IMR-90 (cell line): ENCODE measurements around the gene ETV6. TPM values are rescaled to one million over a fixed set of nuclear protein-coding genes. Genes with fewer than 3 reads are reported as not detected.
A peak's percentile ranks its signal among the peaks of the same experiment; 100 is the strongest.

Experiments
- ATAC-seq: fragments of 200-7000 bp; cut with Tn5 transposase; 2 replicates; pipeline ENCODE4 v1.9.1; 2020; ENCODE audit warnings: low read depth, mild to moderate bottlenecking, moderate library complexity
- BruUV-seq: library from RNA; stranded (reverse); fragments of 400-500 nt; replicated peaks from 2 replicates; lab custom pipeline; 2021; lab: Mats Ljungman, UMichigan
- CTCF ChIA-PET: fragments of 300-600 bp; formaldehyde crosslinking; extraction: SDS; loops from one replicate; lab custom pipeline; 2021; ENCODE audit warnings: antibody characterized with exemption; lab: Yijun Ruan, JAX
- POLR2A ChIA-PET: fragments of 300-600 bp; sonication (Branson Sonifier 250); formaldehyde crosslinking; loops from one replicate; lab custom pipeline; 2022; ENCODE audit warnings: antibody characterized with exemption; ENCODE audit not compliant: unreplicated experiment; lab: Charles Lee
- DNase-seq: peaks from one replicate; pipeline ENCODE4 v3.0.0; 2013
- H2AFZ ChIP-seq: replicated peaks from 2 replicates; pipeline ENCODE3; 2013; ENCODE audit warnings: low read length, mild to moderate bottlenecking; ENCODE audit not compliant: poor library complexity
- H2AK5ac ChIP-seq: 2 replicates; pipeline ENCODE4 v1.6.1; 2013; ENCODE audit warnings: low read depth, low read length, inconsistent platforms
- H2AK9ac ChIP-seq: replicated peaks from 2 replicates; pipeline ENCODE3; 2013; ENCODE audit warnings: mild to moderate bottlenecking, low read depth, low read length, moderate library complexity; ENCODE audit not compliant: poor library complexity
- H2BK120ac ChIP-seq: 2 replicates; pipeline ENCODE4 v1.6.1; 2013; ENCODE audit warnings: low read depth, low read length, inconsistent platforms
- H2BK15ac ChIP-seq: 3 replicates; pipeline ENCODE4 v1.6.1; 2013; ENCODE audit warnings: low read depth, low read length, inconsistent platforms
- H2BK20ac ChIP-seq: 2 replicates; pipeline ENCODE4 v1.6.1; 2013; ENCODE audit warnings: low read depth, mild to moderate bottlenecking, inconsistent platforms, low read length, moderate library complexity
- H2BK5ac ChIP-seq: 2 replicates; pipeline ENCODE4 v1.6.1; 2013; ENCODE audit warnings: mild to moderate bottlenecking, low read depth, low read length, inconsistent platforms; ENCODE audit not compliant: poor library complexity, severe bottlenecking
- H3K14ac ChIP-seq: replicated peaks from 2 replicates; pipeline ENCODE4 v1.6.1; 2013; ENCODE audit warnings: low read depth, low read length, inconsistent platforms
- H3K18ac ChIP-seq: 2 replicates; pipeline ENCODE4 v1.6.1; 2013; ENCODE audit warnings: low read depth, low read length, control low read depth
- H3K23ac ChIP-seq: 2 replicates; pipeline ENCODE4 v1.6.1; 2013; ENCODE audit warnings: low read depth, low read length, inconsistent platforms
- H3K27ac ChIP-seq: 2 replicates; pipeline ENCODE4 v1.5.1; 2013; ENCODE audit warnings: mild to moderate bottlenecking, control low read depth, low read length; ENCODE audit not compliant: insufficient read depth
- H3K27me3 ChIP-seq: 2 replicates; pipeline ENCODE4 v1.6.1; 2013; ENCODE audit warnings: low read length; ENCODE audit not compliant: control insufficient read depth, insufficient read depth
- H3K36me3 ChIP-seq: 2 replicates; pipeline ENCODE4 v1.6.1; 2013; ENCODE audit warnings: low read length, mixed read lengths; ENCODE audit not compliant: control insufficient read depth, insufficient read depth
- H3K4ac ChIP-seq: 2 replicates; pipeline ENCODE4 v1.6.1; 2013; ENCODE audit warnings: low read depth, low read length, inconsistent platforms
- H3K4me1 ChIP-seq: 2 replicates; pipeline ENCODE4 v1.6.1; 2013; ENCODE audit warnings: low read length, mixed read lengths; ENCODE audit not compliant: control insufficient read depth, insufficient read depth
- H3K4me2 ChIP-seq: 2 replicates; pipeline ENCODE4 v1.6.1; 2013; ENCODE audit warnings: low read depth, mild to moderate bottlenecking, control low read depth, low read length, moderate library complexity
- H3K4me3 ChIP-seq: 2 replicates; pipeline ENCODE4 v1.5.1; 2013; ENCODE audit warnings: low read depth, mild to moderate bottlenecking, control low read depth, low read length, moderate library complexity; ENCODE audit not compliant: insufficient read depth
- H3K56ac ChIP-seq: 2 replicates; pipeline ENCODE4 v1.6.1; 2013; ENCODE audit warnings: low read length, inconsistent platforms; ENCODE audit not compliant: insufficient read depth; ENCODE audit errors: extremely low read depth
- H3K79me1 ChIP-seq, 2 experiments: 2 replicates each; pipeline ENCODE4 v1.6.1; 2013; ENCODE audit warnings: low read length in 2 of 2, inconsistent platforms in 1 of 2, low read depth in 1 of 2
- H3K9ac ChIP-seq: 2 replicates; pipeline ENCODE4 v1.6.1; 2013; ENCODE audit warnings: low read depth, low read length, control low read depth
- H3K9me1 ChIP-seq: 2 replicates; pipeline ENCODE4 v1.6.1; 2013; ENCODE audit warnings: low read length, inconsistent platforms; ENCODE audit not compliant: insufficient read depth
- H3K9me3 ChIP-seq: 2 replicates; pipeline ENCODE4 v1.6.1; 2013; ENCODE audit warnings: low read length; ENCODE audit not compliant: control insufficient read depth, insufficient read depth
- H4K20me1 ChIP-seq: 2 replicates; pipeline ENCODE4 v1.6.1; 2013; ENCODE audit warnings: low read length, inconsistent platforms; ENCODE audit not compliant: insufficient read depth
- H4K5ac ChIP-seq: 2 replicates; pipeline ENCODE4 v1.6.1; 2013; ENCODE audit warnings: mild to moderate bottlenecking, low read depth, low read length, control low read depth
- H4K8ac ChIP-seq, 2 experiments: 2 replicates each; pipeline ENCODE4 v1.6.1; 2013; ENCODE audit warnings: low read depth in 2 of 2, low read length in 2 of 2, control low read depth in 1 of 2, inconsistent platforms in 1 of 2
- H4K91ac ChIP-seq: 2 replicates; pipeline ENCODE4 v1.6.1; 2013; ENCODE audit warnings: low read depth, low read length, inconsistent platforms; ENCODE audit not compliant: insufficient read depth
- NFE2L2 ChIP-seq: fragments of 150-350 bp; IDR thresholded peaks from 2 replicates; pipeline ENCODE4 v1.6.1; 2016; ENCODE audit warnings: low read depth, mild to moderate bottlenecking, low read length
- WGBS, 2 experiments: methylation state at CpG; one replicate each; pipeline versions ENCODE4 v1.1.5 to v1.1.7; 2013; ENCODE audit warnings: missing lambda C conversion rate in 2 of 2; ENCODE audit not compliant: insufficient read length in 1 of 2; ENCODE audit errors: extremely low coverage in 2 of 2; 5-methylcytosine and 5-hydroxymethylcytosine counted together
- dilution Hi-C: fragments of 300-500 bp; cut with HindIII; formaldehyde crosslinking; loops from one replicate; pipeline ENCODE4 v1.14.3; 2018; ENCODE audit warnings: low sequenced_read_pairs; ENCODE audit not compliant: unreplicated experiment
- in situ Hi-C: fragments of 300-500 bp; cut with MboI; formaldehyde crosslinking; loops from 3 replicates; pipeline ENCODE4 v1.14.3; 2019; ENCODE audit warnings: low sequenced_read_pairs, inconsistent platforms, mixed read lengths
- intact Hi-C: fragments of 100-400 bp; cut with micrococcal nuclease; formaldehyde crosslinking; loops from 2 replicates; pipeline ENCODE4 v1.10.0; 2022
- polyA plus RNA-seq, 3 experiments: library from polyadenylated mRNA; depleted of rRNA; stranded (reverse); fragments of >200 nt; gene quantifications; 2 replicates each; pipeline ENCODE4 v1.2.3, GENCODE V29; 2012; ENCODE audit warnings: low replicate concordance in 1 of 3
- total RNA-seq: library from RNA; depleted of rRNA; stranded (reverse); fragments of >200 nt; gene quantifications from 2 replicates; pipeline ENCODE4 v1.2.3, GENCODE V29; 2012

Gene ETV6
- total and polyA plus RNA-seq, 2 of the 4 experiments (the other 2 are of a cell fraction) = 8.4 to 9.9 TPM

DNA sequence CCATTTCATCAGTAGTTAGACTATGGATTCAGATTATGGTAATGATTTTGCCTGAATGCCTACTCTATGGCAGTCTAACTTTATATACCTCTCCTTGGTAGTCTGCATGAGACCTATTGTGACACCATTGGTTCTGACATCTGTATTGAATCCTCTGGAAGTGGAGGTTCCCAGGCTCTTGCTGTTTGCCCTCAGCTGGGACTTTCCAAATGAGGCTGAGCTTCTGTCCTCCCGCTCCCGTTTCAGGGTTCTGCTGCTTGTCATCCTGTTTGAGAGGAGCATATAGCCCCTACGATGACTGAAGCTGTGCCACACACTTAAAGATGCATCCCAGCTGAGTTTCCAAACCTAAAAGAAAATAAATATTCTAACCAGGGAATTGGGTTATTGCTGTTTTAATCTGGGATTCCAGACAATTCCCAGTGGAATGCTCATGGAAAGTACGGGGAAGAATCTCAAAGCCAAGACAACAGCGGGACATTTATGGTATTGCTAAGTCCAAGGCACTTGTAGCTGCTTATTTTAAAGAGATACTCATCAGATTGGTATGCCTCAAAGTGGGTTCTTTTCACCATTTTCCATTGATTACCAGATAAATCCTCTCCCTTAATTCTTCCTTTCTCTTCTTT lies 105.9 kb downstream of the ETV6 start:
- Histone ChIP-seq H4K5ac (no peak overlapping the region), H2BK120ac (peak overlapping the region; percentile 33), H4K91ac (peak overlapping the region; percentile 12; the same call in 1 of the 2 replicates), H4K8ac (no peak overlapping the region), H3K4me2 (no peak overlapping the region), H3K4me1 (peaks cover 16% of the 10 kb centered on the region), H2BK15ac (0 out of 3 replicates have a peak overlapping the region, but pooled peaks have one; percentile 1), H3K9ac (no peak overlapping the region), H3K79me1 (peaks cover 56 to 77% of the 10 kb centered on the region in 2 experiments), H3K27me3 (no peaks in the 10 kb centered on the region), H3K14ac (peak overlapping the region; percentile 43), H3K27ac (no peak overlapping the region), H3K23ac (0 out of 2 replicates have a peak overlapping the region, but pooled peaks have one; percentile 7), H3K4me3 (no peak overlapping the region), H3K36me3 (peaks cover 16% of the 10 kb centered on the region), H2AFZ (no peak overlapping the region), H3K18ac (0 out of 2 replicates have a peak overlapping the region, but pooled peaks have one; percentile 1), H2AK5ac (no peak overlapping the region), H3K4ac (peak overlapping the region; percentile 34), H2BK5ac (peak overlapping the region; percentile 28), H4K20me1 (no peaks in the 10 kb centered on the region), H3K9me3 (no peaks in the 10 kb centered on the region), H2BK20ac (no peak overlapping the region), H3K9me1 (peaks cover 19% of the 10 kb centered on the region; the same call in 1 of the 2 replicates), H3K56ac (no peak overlapping the region), H2AK9ac (no peak overlapping the region)
- in situ Hi-C loops = no loop called here
- POLR2A ChIA-PET = no interaction called here
- no TSS peak for BruUV-seq
- ATAC-seq (peak; percentile 46), DNase-seq (peak; percentile 31)
- CTCF ChIA-PET = interaction anchor here (0.8 kb wide), 1 partner anchor 23 kb away, joined by 3 read pairs; no protein-coding TSS in a partner anchor
- intact Hi-C loops = no loop called here
- dilution Hi-C loops = no loop called here
- TF ChIP-seq NFE2L2 = no peak
- WGBS, 2 experiments = no CpG with 5 or more reads among the region's 5 CpGs
